HG02798 (cell line): ENCODE data around the gene ARFGEF3.
"Not testable (repeated sequence)": the region's sequence is repeated elsewhere in the genome, so short reads cannot be mapped to it uniquely, and the experiment has no call there.

Experiments used
- ATAC-seq: cut with Tn5 transposase; IDR thresholded peaks from one replicate; pipeline ENCODE4 v1.9.1; 2021; ENCODE audit warnings: mild to moderate bottlenecking; ENCODE audit not compliant: unreplicated experiment, poor library complexity

The ARFGEF3 gene

GRCh38 chr6:138264372-138264880 lies 102.7 kb downstream of the ARFGEF3 start:
- ATAC-seq: no peak

- no peak for ATAC-seq
These were observed 104.4 kb downstream of the ARFGEF3 start for GRCh38 chr6:138266095-138266494.

- ATAC-seq: no peak
These were observed 106.5 kb downstream of the ARFGEF3 start for GRCh38 chr6:138267971-138268895.

- no peak for ATAC-seq
These were observed 109.7 kb downstream of the ARFGEF3 start for GRCh38 chr6:138271451-138271850.

- ATAC-seq: no peak
These were observed 111.0 kb downstream of the ARFGEF3 start for GRCh38 chr6:138272533-138273315.

GRCh38 chr6:138275976-138276375 lies 114.2 kb downstream of the ARFGEF3 start:
- no peak for ATAC-seq

GRCh38 chr6:138277835-138278234 lies 116.1 kb downstream of the ARFGEF3 start:
- ATAC-seq: no peak

GRCh38 chr6:138278326-138278725 lies 116.6 kb downstream of the ARFGEF3 start:
- ATAC-seq: no peak

GRCh38 chr6:138285800-138286199 lies 124.1 kb downstream of the ARFGEF3 start:
- ATAC-seq: no peak

GRCh38 chr6:138286698-138287097 lies 125.0 kb downstream of the ARFGEF3 start:
- no peak for ATAC-seq

- ATAC-seq: peak; percentile 71
These were observed 125.6 kb downstream of the ARFGEF3 start for GRCh38 chr6:138287144-138287955.

- ATAC-seq: not testable (repeated sequence)
These were observed 126.8 kb downstream of the ARFGEF3 start for GRCh38 chr6:138288428-138289085.

- ATAC-seq: no peak
These were observed 128.0 kb downstream of the ARFGEF3 start for GRCh38 chr6:138289739-138290138.

GRCh38 chr6:138290423-138290962 lies 128.8 kb downstream of the ARFGEF3 start:
- ATAC-seq: no peak

GRCh38 chr6:138291036-138291848 lies 129.5 kb downstream of the ARFGEF3 start:
- no peak for ATAC-seq

- ATAC-seq: no peak
These were observed 130.1 kb downstream of the ARFGEF3 start for GRCh38 chr6:138291849-138292181.

- no peak for ATAC-seq
These were observed 130.7 kb downstream of the ARFGEF3 start for GRCh38 chr6:138292482-138292881.

GRCh38 chr6:138293428-138294395 lies 132.0 kb downstream of the ARFGEF3 start:
- ATAC-seq: no peak
